Prostate gland (tissue), 2 donors: ENCODE data around the gene MEGF9.
A peak's percentile ranks its signal among the peaks of the same experiment; 100 is the strongest.

Experiments used
- CTCF ChIP-seq, 4 experiments: fragments of 200-600 bp in 2 of 4; fragments of 450-650 bp in 2 of 4; sonication (generic) in 2 of 4; IDR thresholded peaks; 1 replicate in 3 of 4; 2 replicates in 1 of 4; pipeline ENCODE4 v1.5.1; 2016 to 2019; ENCODE audit warnings: antibody characterized with exemption in 4 of 4, mild to moderate bottlenecking in 2 of 4, moderate library complexity in 2 of 4
- POLR2A ChIP-seq: fragments of 450-650 bp; IDR thresholded peaks from one replicate; pipeline ENCODE4 v1.6.1; 2016; ENCODE audit warnings: antibody characterized with exemption, mild to moderate bottlenecking
- POLR2AphosphoS5 ChIP-seq: sonication (generic); formaldehyde crosslinking; IDR thresholded peaks from one replicate; pipeline ENCODE4 v1.6.1; 2017; ENCODE audit warnings: antibody characterized with exemption

- TF ChIP-seq CTCF (IDR thresholded peaks at IDR 0.05) = peak in 3 of 4 experiments; percentile 37 to 57 (median 50)
- TF ChIP-seq POLR2AphosphoS5 = no peak
- no peak for TF ChIP-seq POLR2A
These were observed 28.7 kb upstream of the MEGF9 start for GRCh38 chr9:120742951-120743416.
